Ammon's horn (tissue), 1 donor: ENCODE results near the gene ACTRT2.

Experiments
- DNase-seq: peaks from one replicate; pipeline ENCODE4 v3.0.0-alpha.2; 2016; ENCODE audit warnings: low spot score

ACTRT2 gene

GRCh38 chr1:3069491-3070308 is 48.4 kb downstream of the ACTRT2 start:
- no peak for DNase-seq

GRCh38 chr1:3070309-3070643 is 49.0 kb downstream of the ACTRT2 start:
- no peak for DNase-seq

GRCh38 chr1:3070644-3071564 is 49.6 kb downstream of the ACTRT2 start:
- no peak for DNase-seq

GRCh38 chr1:3071565-3072390 is 50.5 kb downstream of the ACTRT2 start:
- DNase-seq = no peak
